Cardiac fibroblast (primary cell): Measurements from ENCODE around the gene ADARB2.
"Not testable (repeated sequence)": the region's sequence is repeated elsewhere in the genome, so short reads cannot be mapped to it uniquely, and the experiment has no call there.

ENCODE experiments used
- DNase-seq, 2 donors: peaks; one replicate each; pipeline versions ENCODE4 v3.0.0 to v3.0.0-alpha.2; 2010; ENCODE audit warnings: low read depth in 2 of 2
- H3K4me3 ChIP-seq, 2 donors: replicated peaks in 1 of 2; 1 replicate in 1 of 2; 2 replicates in 1 of 2; pipeline ENCODE4 v1.5.1; 2011; ENCODE audit warnings: low read depth in 2 of 2, low read length in 2 of 2, mild to moderate bottlenecking in 2 of 2, moderate library complexity in 1 of 2
- TF ChIP-seq, protein P1 (sequence below): IDR thresholded peaks from one replicate; pipeline ENCODE4 v1.5.1; 2011; ENCODE audit warnings: low read depth, mild to moderate bottlenecking, low read length, inconsistent platforms

ADARB2 gene

GRCh38 chr10:1774796-1775195 lies 37.5 kb upstream of the ADARB2 start:
- TF ChIP-seq, protein P1, sequence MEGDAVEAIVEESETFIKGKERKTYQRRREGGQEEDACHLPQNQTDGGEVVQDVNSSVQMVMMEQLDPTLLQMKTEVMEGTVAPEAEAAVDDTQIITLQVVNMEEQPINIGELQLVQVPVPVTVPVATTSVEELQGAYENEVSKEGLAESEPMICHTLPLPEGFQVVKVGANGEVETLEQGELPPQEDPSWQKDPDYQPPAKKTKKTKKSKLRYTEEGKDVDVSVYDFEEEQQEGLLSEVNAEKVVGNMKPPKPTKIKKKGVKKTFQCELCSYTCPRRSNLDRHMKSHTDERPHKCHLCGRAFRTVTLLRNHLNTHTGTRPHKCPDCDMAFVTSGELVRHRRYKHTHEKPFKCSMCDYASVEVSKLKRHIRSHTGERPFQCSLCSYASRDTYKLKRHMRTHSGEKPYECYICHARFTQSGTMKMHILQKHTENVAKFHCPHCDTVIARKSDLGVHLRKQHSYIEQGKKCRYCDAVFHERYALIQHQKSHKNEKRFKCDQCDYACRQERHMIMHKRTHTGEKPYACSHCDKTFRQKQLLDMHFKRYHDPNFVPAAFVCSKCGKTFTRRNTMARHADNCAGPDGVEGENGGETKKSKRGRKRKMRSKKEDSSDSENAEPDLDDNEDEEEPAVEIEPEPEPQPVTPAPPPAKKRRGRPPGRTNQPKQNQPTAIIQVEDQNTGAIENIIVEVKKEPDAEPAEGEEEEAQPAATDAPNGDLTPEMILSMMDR, result no peak
- H3K4me3 ChIP-seq, result no peak overlapping the region
- DNase-seq, result no peak

GRCh38 chr10:1773204-1773603 lies 35.9 kb upstream of the ADARB2 start:
- not testable (repeated sequence) for DNase-seq, H3K4me3 ChIP-seq

GRCh38 chr10:1766049-1766448 lies 28.7 kb upstream of the ADARB2 start:
- DNase-seq, result no peak
- TF ChIP-seq, protein P1, result no peak
- H3K4me3 ChIP-seq, result no peak overlapping the region

DNA sequence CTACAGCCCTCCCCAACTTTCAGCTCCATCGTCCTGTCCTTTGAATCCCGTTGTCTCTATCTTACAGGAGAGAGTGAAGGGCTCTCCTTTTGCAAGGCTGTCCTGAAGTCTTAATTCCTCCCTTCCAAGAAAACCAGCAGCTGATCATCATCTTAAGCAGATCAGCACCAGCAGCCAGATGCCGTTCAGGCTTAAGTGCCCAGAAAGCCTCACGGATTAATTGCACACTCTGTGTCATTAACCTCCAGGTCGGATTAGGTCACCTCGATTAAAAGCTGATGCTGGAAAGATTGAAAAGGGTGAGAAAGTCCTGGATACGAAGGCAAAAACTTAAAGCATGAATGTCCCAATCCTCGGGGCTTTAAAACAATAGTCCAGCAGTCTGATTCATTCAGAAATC lies 24.8 kb upstream of the ADARB2 start:
- no peak overlapping the region for H3K4me3 ChIP-seq
- DNase-seq, result no peak
- TF ChIP-seq, protein P1, result no peak

DNA sequence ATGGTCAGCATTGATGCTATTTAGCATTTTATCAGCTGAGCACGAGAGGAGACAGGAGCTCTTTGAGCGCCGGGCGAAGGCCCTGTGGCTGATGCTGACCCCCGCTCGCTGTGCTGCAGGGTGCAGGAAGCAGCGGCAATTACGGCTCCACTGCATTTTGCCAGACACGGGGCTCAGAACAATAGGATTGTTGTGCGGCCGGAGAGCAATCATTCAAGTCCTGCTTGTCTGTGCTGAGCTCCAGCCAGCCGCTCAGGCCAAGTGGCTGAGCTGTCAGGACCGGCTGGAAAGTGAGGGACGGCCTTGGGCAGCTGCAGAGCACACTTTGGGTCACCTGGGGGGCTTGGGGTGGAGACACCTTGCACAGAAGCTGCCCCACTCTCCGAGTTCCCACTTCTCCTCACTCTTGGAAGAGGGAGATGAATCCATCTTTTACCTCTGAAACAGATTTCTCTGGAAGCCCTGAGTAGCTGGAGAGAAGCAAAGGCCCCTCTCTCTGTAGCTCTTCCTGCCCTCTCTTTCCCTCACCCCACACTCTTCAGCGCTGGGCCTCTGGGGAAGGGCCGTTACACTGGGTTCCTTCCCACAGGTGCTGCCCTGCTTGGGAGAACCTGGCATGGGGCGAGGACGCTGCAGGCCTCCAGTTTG lies 17.3 kb upstream of the ADARB2 start:
- no peak overlapping the region for H3K4me3 ChIP-seq
- no peak for DNase-seq
- TF ChIP-seq, protein P1, result no peak

DNA sequence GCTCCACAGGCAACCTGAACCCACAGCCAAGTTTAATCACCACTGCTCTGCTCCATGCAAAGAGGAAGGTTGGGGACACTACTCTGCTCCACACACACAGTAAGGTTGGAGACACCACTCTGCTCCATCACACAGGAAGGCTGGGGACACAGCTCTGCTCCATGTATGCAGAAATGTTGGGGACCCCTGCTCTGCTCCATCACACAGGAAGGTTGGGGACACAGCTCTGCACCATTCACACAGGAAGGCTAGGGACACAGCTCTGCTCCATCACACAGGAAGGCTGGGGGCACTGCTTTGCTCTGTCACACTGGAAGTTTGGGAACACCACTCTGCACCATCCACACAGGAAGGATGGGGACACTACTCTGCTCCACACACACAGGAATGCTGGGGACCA lies 14.8 kb upstream of the ADARB2 start:
- H3K4me3 ChIP-seq, result no peak overlapping the region
- no peak for DNase-seq
- TF ChIP-seq, protein P1, result no peak

DNA sequence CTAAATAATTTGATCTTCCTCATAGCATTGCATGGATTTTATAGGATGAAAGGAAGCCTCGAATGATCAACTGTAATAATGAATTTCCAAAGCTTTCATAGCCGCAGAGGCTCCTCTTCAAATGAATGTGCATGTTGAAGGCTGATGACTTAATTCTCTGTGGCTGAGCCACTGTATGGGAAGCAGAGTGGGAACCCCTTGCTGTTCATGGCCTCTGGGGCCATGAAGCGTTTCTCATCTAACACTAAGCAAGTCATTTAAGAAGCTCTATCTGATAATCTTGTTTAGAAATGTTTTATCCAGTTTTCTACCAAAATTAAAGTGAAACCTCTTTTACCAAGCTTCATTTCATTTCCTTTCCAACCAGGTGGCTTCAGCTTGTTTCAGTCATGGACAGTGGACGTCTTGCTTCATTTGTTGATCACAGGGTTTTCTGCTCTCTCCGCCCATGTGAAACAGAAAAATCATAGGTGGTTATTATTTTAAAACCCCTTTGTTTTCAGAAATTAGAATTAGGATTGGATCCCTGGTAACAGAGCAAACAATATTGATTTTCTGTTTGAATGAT lies 10.3 kb upstream of the ADARB2 start:
- no peak for DNase-seq
- TF ChIP-seq, protein P1, result no peak
- H3K4me3 ChIP-seq, result no peak overlapping the region
